ENCODE results near the gene LRMDA. TPM values are rescaled to one million over a fixed set of nuclear protein-coding genes. Genes with fewer than 3 reads are reported as not detected.
A peak's percentile ranks its signal among the peaks of the same experiment; 100 is the strongest.

The LRMDA gene
- total RNA-seq, 6 experiments from 2014 or later, result 0.32 TPM; not detected in 5

GRCh38 chr10:76333796-76334195 is 902.4 kb downstream of the LRMDA start:
- DNase-seq, result no peak
- Mint-ChIP-seq H3K27ac (no peak overlapping the region), H3K36me3 (ENCODE audit: low read depth) (no peaks in the 10 kb centered on the region), H3K27me3 (ENCODE audit: insufficient read depth) (no peaks in the 10 kb centered on the region; the same call in 1 of the 2 replicates), H3K9me3 (no peaks in the 10 kb centered on the region), H3K4me1 (ENCODE audit: low read depth) (peaks cover 67% of the 10 kb centered on the region), H3K4me3 (no peak overlapping the region)
- TF ChIP-seq CTCF (IDR thresholded peaks at IDR 0.05), result no peak

GRCh38 chr10:76334255-76334654 is 902.8 kb downstream of the LRMDA start:
- TF ChIP-seq CTCF (IDR thresholded peaks at IDR 0.05), result no peak
- no peak overlapping the region for H3K4me3 Mint-ChIP-seq
- H3K27ac Mint-ChIP-seq, result no peak overlapping the region
- H3K27me3 Mint-ChIP-seq (ENCODE audit: insufficient read depth), result no peaks in the 10 kb centered on the region; the same call in 1 of the 2 replicates
- peaks cover 62% of the 10 kb centered on the region for H3K4me1 Mint-ChIP-seq (ENCODE audit: low read depth)
- H3K9me3 Mint-ChIP-seq, result no peaks in the 10 kb centered on the region
- DNase-seq, result no peak
- no peaks in the 10 kb centered on the region for H3K36me3 Mint-ChIP-seq (ENCODE audit: low read depth)

- H3K27me3 Mint-ChIP-seq (ENCODE audit: insufficient read depth), result no peaks in the 10 kb centered on the region
- no peak overlapping the region for H3K4me3 Mint-ChIP-seq
- no peak overlapping the region for H3K27ac Mint-ChIP-seq
- TF ChIP-seq CTCF (IDR thresholded peaks at IDR 0.05), result no peak
- DNase-seq, result no peak
- peaks cover 44% of the 10 kb centered on the region for H3K4me1 Mint-ChIP-seq (ENCODE audit: low read depth)
- no peaks in the 10 kb centered on the region for H3K36me3 Mint-ChIP-seq (ENCODE audit: low read depth)
- H3K9me3 Mint-ChIP-seq, result no peaks in the 10 kb centered on the region
These were observed 905.0 kb downstream of the LRMDA start for GRCh38 chr10:76336213-76336963.

- H3K27ac Mint-ChIP-seq, result peak overlapping the region; percentile 71
- H3K9me3 Mint-ChIP-seq, result no peaks in the 10 kb centered on the region
- no peak for TF ChIP-seq CTCF (IDR thresholded peaks at IDR 0.05)
- H3K27me3 Mint-ChIP-seq (ENCODE audit: insufficient read depth), result no peaks in the 10 kb centered on the region
- H3K4me3 Mint-ChIP-seq, result peak overlapping the region; percentile 38
- DNase-seq, result peak; percentile 75
- peaks cover 36% of the 10 kb centered on the region for H3K4me1 Mint-ChIP-seq (ENCODE audit: low read depth)
- H3K36me3 Mint-ChIP-seq (ENCODE audit: low read depth), result no peaks in the 10 kb centered on the region
These were observed 906.2 kb downstream of the LRMDA start for GRCh38 chr10:76337641-76338040.

GRCh38 chr10:76338187-76338586 is 906.8 kb downstream of the LRMDA start:
- Mint-ChIP-seq H3K27ac (0 out of 2 replicates have a peak overlapping the region, but pooled peaks have one; percentile 71), H3K9me3 (no peaks in the 10 kb centered on the region), H3K4me3 (peak overlapping the region; percentile 38; the same call in 1 of the 2 replicates), H3K36me3 (ENCODE audit: low read depth) (no peaks in the 10 kb centered on the region), H3K4me1 (ENCODE audit: low read depth) (peaks cover 36% of the 10 kb centered on the region), H3K27me3 (ENCODE audit: insufficient read depth) (no peaks in the 10 kb centered on the region)
- no peak for TF ChIP-seq CTCF (IDR thresholded peaks at IDR 0.05)
- no peak for DNase-seq
